HCT116 (cell line): ENCODE results near the gene TMEM119. TPM values are rescaled to one million over a fixed set of nuclear protein-coding genes. Genes with fewer than 3 reads are reported as not detected.

Experiments used
- ATAC-seq: fragments of 200-7000 bp; cut with Tn5 transposase; 2 replicates; pipeline ENCODE4 v1.9.1; 2020; ENCODE audit warnings: mild to moderate bottlenecking, moderate library complexity
- BruUV-seq: library from RNA; stranded (reverse); fragments of 400-500 nt; replicated peaks from 2 replicates; lab custom pipeline; 2021; lab: Mats Ljungman, UMichigan
- CTCF ChIA-PET: fragments of 300-600 bp; sonication (Branson Sonifier 250); formaldehyde crosslinking; loops from one replicate; lab custom pipeline; 2021; ENCODE audit warnings: antibody characterized with exemption; lab: Charles Lee
- POLR2A ChIA-PET: fragments of 300-600, 350-600 bp; sonication (Branson Sonifier 250); formaldehyde crosslinking; loops from one replicate; lab custom pipeline; 2021; ENCODE audit warnings: antibody characterized with exemption; lab: Charles Lee
- RAD21 ChIA-PET, 2 experiments: fragments of 300-600 bp; sonication (Branson Sonifier 250); formaldehyde crosslinking; loops; one replicate each; lab custom pipeline; 2023; ENCODE audit warnings: low total read pairs in 2 of 2; ENCODE audit not compliant: uncharacterized antibody in 2 of 2, unreplicated experiment in 2 of 2, low non-redundant PET in 1 of 2; lab: Charles Lee
- DNase-seq: peaks from one replicate; pipeline ENCODE4 v3.0.0-alpha.2; 2010; ENCODE audit warnings: low read depth, low spot score
- H2AFZ ChIP-seq: fragments of 200-600 bp; shearing (Covaris generic), sonication (generic); 2 replicates; pipeline ENCODE4 v1.6.1; 2017; ENCODE audit warnings: low read depth, mixed run types, mixed read lengths, antibody characterized with exemption, low read length; ENCODE audit not compliant: poor library complexity, severe bottlenecking
- H3K27ac ChIP-seq: 2 replicates; pipeline ENCODE4 v1.5.1; 2012; ENCODE audit warnings: low read depth, low read length
- H3K27me3 ChIP-seq: fragments of 200-600 bp; sonication (generic); 2 replicates; pipeline ENCODE4 v1.6.1; 2016; ENCODE audit warnings: mixed run types, low read length, mixed read lengths; ENCODE audit not compliant: insufficient read depth
- H3K36me3 ChIP-seq, 2 experiments: fragments of 200-500 bp in 1 of 2; fragments of 200-600 bp in 1 of 2; sonication (Bioruptor generic) in 1 of 2; sonication (generic) in 1 of 2; 2 replicates each; pipeline versions ENCODE4 v1.5.1 to v1.6.1; 2014 to 2016; ENCODE audit warnings: low read length in 2 of 2, inconsistent platforms in 1 of 2, mixed read lengths in 1 of 2, mixed run types in 1 of 2; ENCODE audit not compliant: insufficient read depth in 2 of 2, control insufficient read depth in 1 of 2
- H3K4me1 ChIP-seq, 2 experiments: fragments of 200-600 bp in 1 of 2; sonication (generic) in 1 of 2; 2 replicates each; pipeline versions ENCODE4 v1.5.1 to v1.6.1; 2012 to 2017; ENCODE audit warnings: low read length in 2 of 2, inconsistent platforms in 1 of 2, mild to moderate bottlenecking in 1 of 2, mixed read lengths in 1 of 2, mixed run types in 1 of 2, moderate library complexity in 1 of 2; ENCODE audit not compliant: insufficient read depth in 2 of 2, control insufficient read depth in 1 of 2
- H3K4me2 ChIP-seq: fragments of 200-600 bp; sonication (generic); 2 replicates; pipeline ENCODE4 v1.6.1; 2017; ENCODE audit warnings: mixed run types, low read length, mixed read lengths
- H3K4me3 ChIP-seq, 2 experiments: fragments of 200-600 bp in 1 of 2; sonication (generic) in 1 of 2; replicated peaks in 1 of 2; 2 replicates each; pipeline ENCODE4 v1.5.1; 2011 to 2016; ENCODE audit warnings: low read length in 2 of 2, control low read depth in 1 of 2, low read depth in 1 of 2, mild to moderate bottlenecking in 1 of 2, mixed read lengths in 1 of 2, mixed run types in 1 of 2
- H3K79me2 ChIP-seq: fragments of 200-600 bp; sonication (generic); 2 replicates; pipeline ENCODE4 v1.6.1; 2017; ENCODE audit warnings: mild to moderate bottlenecking, mixed run types, low read length, moderate library complexity, mixed read lengths; ENCODE audit not compliant: insufficient read depth
- H3K9ac ChIP-seq: fragments of 200-600 bp; sonication (generic); 2 replicates; pipeline ENCODE4 v1.6.1; 2016; ENCODE audit warnings: low read length, mixed read lengths
- H3K9me2 ChIP-seq: fragments of 200-600 bp; sonication (generic), shearing (Covaris generic); 2 replicates; pipeline ENCODE4 v1.6.1; 2017; ENCODE audit warnings: mixed run types, mild to moderate bottlenecking, moderate library complexity; ENCODE audit not compliant: insufficient read depth
- H3K9me3 ChIP-seq, 2 experiments: fragments of 200-500 bp in 1 of 2; fragments of 200-600 bp in 1 of 2; sonication (Bioruptor generic) in 1 of 2; sonication (generic) in 1 of 2; 2 replicates each; pipeline ENCODE4 v1.6.1; 2014 to 2017; ENCODE audit warnings: low read length in 2 of 2, mixed read lengths in 2 of 2, inconsistent platforms in 1 of 2, low read depth in 1 of 2, mild to moderate bottlenecking in 1 of 2, mixed run types in 1 of 2, moderate library complexity in 1 of 2; ENCODE audit not compliant: control insufficient read depth in 1 of 2, insufficient read depth in 1 of 2
- H4K20me1 ChIP-seq: fragments of 200-600 bp; sonication (generic), shearing (Covaris generic); 2 replicates; pipeline ENCODE4 v1.6.1; 2017; ENCODE audit warnings: mixed run types, mild to moderate bottlenecking, moderate library complexity; ENCODE audit not compliant: insufficient read depth
- ATF3 ChIP-seq: IDR thresholded peaks from 2 replicates; pipeline ENCODE4 v1.6.1; 2012
- CEBPB ChIP-seq: IDR thresholded peaks from 2 replicates; pipeline ENCODE4 v1.6.1; 2012; ENCODE audit warnings: low read depth
- EGR1 ChIP-seq: IDR thresholded peaks from 2 replicates; pipeline ENCODE4 v1.6.1; 2012; ENCODE audit warnings: low read depth
- ELF1 ChIP-seq: IDR thresholded peaks from 2 replicates; pipeline ENCODE4 v1.6.1; 2012; ENCODE audit warnings: low read depth, borderline replicate concordance
- EZH2 ChIP-seq: fragments of 200-600 bp; sonication (generic); IDR thresholded peaks from 2 replicates; pipeline ENCODE4 v1.6.1; 2017; ENCODE audit warnings: antibody characterized with exemption, mixed run types
- EZH2phosphoT487 ChIP-seq: fragments of 200-600 bp; IDR thresholded peaks from 2 replicates; pipeline ENCODE4 v1.6.1; 2018; ENCODE audit warnings: antibody characterized with exemption, borderline replicate concordance
- JUND ChIP-seq: IDR thresholded peaks from 2 replicates; pipeline ENCODE4 v1.6.1; 2012
- REST ChIP-seq: IDR thresholded peaks from 2 replicates; pipeline ENCODE4 v1.6.1; 2012; ENCODE audit warnings: low read depth
- SIN3A ChIP-seq: IDR thresholded peaks from 2 replicates; pipeline ENCODE4 v1.6.1; 2012; ENCODE audit warnings: low read depth
- SP1 ChIP-seq: IDR thresholded peaks from 2 replicates; pipeline ENCODE4 v1.6.1; 2012; ENCODE audit warnings: low read depth
- SRF ChIP-seq: IDR thresholded peaks from 2 replicates; pipeline ENCODE4 v1.6.1; 2012; ENCODE audit warnings: low read depth
- TCF7L2 ChIP-seq: IDR thresholded peaks from 2 replicates; pipeline ENCODE4 v1.7.0; 2011; ENCODE audit warnings: borderline replicate concordance, inconsistent platforms; ENCODE audit not compliant: insufficient read depth, insufficient read length; ENCODE audit errors: extremely low read depth
- YY1 ChIP-seq: IDR thresholded peaks from 2 replicates; pipeline ENCODE4 v1.6.1; 2011; ENCODE audit warnings: low read length, low read depth, moderate library complexity, mild to moderate bottlenecking; ENCODE audit not compliant: insufficient replicate concordance; ENCODE audit errors: extremely low read depth
- ZBTB33 ChIP-seq: IDR thresholded peaks from 2 replicates; pipeline ENCODE4 v1.6.1; 2011; ENCODE audit warnings: mild to moderate bottlenecking, low read length, moderate library complexity; ENCODE audit not compliant: insufficient replicate concordance; ENCODE audit errors: extremely low read depth
- ZFX ChIP-seq: fragments of 450-650 bp; IDR thresholded peaks from 2 replicates; pipeline ENCODE4 v1.6.1; 2017
- intact Hi-C: fragments of 100-400 bp; cut with micrococcal nuclease; formaldehyde crosslinking; loops from 2 replicates; pipeline ENCODE4 v1.10.0; 2022
- total RNA-seq: library from RNA; stranded (reverse); gene quantifications from one replicate; pipeline ENCODE4 v1.2.1, GENCODE V29; 2021; ENCODE audit not compliant: unreplicated experiment

TMEM119 gene
- total RNA-seq, 1 experiment from 2014 or later: not detected

GRCh38 chr12:108581311-108582227 is 16.3 kb downstream of the TMEM119 start (continued):
- no peak for TF ChIP-seq REST

- BruUV-seq: no TSS peak
- H3K79me2 ChIP-seq: no peaks in the 10 kb centered on the region
- H3K9me3 ChIP-seq: no peaks in the 10 kb centered on the region
- no peak for DNase-seq
- no peaks in the 10 kb centered on the region for H3K9me2 ChIP-seq
- CTCF ChIA-PET: no interaction called here
- H2AFZ ChIP-seq: no peak overlapping the region
- H3K27ac ChIP-seq: no peak overlapping the region
- ATAC-seq: no peak
- POLR2A ChIA-PET: no interaction called here
- H3K4me2 ChIP-seq: no peak overlapping the region
- intact Hi-C loops: no loop called here
- no peaks in the 10 kb centered on the region for H3K4me1 ChIP-seq
- no peaks in the 10 kb centered on the region for H3K36me3 ChIP-seq
- no peak overlapping the region for H3K9ac ChIP-seq
- RAD21 ChIA-PET: no interaction called here
- no peaks in the 10 kb centered on the region for H4K20me1 ChIP-seq
- H3K4me3 ChIP-seq: no peak overlapping the region
- no peaks in the 10 kb centered on the region for H3K27me3 ChIP-seq
- TF ChIP-seq SIN3A (no peak), ZFX (no peak), YY1 (no peak), TCF7L2 (no peak), REST (no peak), JUND (no peak), SRF (no peak), ELF1 (no peak), EGR1 (no peak), SP1 (no peak), ATF3 (no peak), CEBPB (no peak), ZBTB33 (no peak), EZH2 (no peak), EZH2phosphoT487 (no peak)
Observed at GRCh38 chr12:108580531-108580930, 17.4 kb downstream of the TMEM119 start.
